ENCODE results near the gene LTBP3. TPM values are rescaled to one million over a fixed set of nuclear protein-coding genes. Genes with fewer than 3 reads are reported as not detected.
"Not testable (repeated sequence)": the region's sequence is repeated elsewhere in the genome, so short reads cannot be mapped to it uniquely, and the experiment has no call there.

LTBP3 gene
- total RNA-seq, 1 donor from 2014 or later: 91.9 TPM

DNA sequence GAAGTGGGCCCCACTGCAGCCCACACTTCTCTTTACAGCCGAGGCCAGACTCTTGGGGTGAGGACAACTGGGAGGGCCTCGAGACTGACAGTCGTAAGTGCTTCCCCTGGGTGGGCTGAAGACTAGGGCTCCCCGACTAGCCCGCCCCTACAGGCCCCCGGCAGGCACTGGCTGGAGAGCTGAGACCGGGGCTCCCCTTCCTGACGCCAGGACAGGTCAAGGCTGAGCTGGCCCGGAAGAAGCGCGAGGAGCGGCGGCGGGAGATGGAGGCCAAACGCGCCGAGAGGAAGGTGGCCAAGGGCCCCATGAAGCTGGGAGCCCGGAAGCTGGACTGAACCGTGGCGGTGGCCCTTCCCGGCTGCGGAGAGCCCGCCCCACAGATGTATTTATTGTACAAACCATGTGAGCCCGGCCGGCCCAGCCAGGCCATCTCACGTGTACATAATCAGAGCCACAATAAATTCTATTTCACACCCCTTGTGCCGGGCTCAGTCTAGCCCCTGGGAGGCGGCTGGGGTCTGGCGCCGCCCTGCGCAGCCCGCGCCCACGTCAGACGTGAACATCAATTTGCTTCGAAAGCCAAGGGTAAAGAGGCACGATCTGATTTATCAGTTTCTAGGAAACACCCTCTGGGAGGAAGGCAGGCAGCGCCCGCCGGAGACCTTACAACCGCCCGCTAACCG is 19.8 kb downstream of the LTBP3 start:
- DNase-seq (ENCODE audit: low spot score): no peak

DNA sequence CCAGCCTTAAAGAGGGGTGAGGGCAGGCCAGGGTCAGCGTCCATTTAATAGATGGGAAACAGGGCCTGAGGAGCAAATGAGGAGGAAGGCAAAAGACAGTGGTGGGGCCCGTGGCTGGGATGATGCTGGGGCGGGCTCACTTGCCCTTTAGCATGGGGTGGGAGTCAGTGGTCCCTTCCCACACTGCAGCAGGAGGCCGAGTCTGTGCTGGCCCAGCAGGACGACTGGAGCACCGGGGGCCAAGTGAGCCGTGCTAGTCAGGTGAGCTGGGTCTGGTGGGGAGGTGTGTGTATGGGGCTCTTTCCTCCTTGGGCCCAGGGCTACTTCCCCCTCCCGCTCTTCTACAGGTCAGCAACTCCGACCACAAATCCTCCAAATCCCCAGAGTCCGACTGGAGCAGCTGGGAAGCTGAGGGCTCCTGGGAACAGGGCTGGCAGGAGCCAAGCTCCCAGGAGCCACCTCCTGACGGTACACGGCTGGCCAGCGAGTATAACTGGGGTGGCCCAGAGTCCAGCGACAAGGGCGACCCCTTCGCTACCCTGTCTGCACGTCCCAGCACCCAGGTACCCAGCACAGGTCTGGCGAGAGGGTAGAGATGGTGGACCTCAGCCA is 20.4 kb downstream of the LTBP3 start:
- DNase-seq (ENCODE audit: low spot score): no peak

DNA sequence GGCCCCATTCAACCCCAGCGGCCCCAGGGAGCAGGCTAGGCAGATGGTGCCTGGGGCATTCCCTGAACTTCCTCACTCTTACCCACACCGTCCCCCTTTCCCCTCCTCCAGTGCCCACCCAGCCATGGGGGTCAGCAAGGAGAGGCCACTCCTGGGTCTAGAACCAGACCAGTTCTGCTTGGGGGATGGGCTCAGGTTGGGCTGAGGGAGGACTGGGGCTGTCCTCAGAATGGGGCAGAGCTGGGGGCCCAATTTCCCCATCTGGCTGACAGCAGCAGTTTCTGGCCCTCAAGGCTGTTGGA is 20.9 kb downstream of the LTBP3 start:
- DNase-seq (ENCODE audit: low spot score): no peak

DNA sequence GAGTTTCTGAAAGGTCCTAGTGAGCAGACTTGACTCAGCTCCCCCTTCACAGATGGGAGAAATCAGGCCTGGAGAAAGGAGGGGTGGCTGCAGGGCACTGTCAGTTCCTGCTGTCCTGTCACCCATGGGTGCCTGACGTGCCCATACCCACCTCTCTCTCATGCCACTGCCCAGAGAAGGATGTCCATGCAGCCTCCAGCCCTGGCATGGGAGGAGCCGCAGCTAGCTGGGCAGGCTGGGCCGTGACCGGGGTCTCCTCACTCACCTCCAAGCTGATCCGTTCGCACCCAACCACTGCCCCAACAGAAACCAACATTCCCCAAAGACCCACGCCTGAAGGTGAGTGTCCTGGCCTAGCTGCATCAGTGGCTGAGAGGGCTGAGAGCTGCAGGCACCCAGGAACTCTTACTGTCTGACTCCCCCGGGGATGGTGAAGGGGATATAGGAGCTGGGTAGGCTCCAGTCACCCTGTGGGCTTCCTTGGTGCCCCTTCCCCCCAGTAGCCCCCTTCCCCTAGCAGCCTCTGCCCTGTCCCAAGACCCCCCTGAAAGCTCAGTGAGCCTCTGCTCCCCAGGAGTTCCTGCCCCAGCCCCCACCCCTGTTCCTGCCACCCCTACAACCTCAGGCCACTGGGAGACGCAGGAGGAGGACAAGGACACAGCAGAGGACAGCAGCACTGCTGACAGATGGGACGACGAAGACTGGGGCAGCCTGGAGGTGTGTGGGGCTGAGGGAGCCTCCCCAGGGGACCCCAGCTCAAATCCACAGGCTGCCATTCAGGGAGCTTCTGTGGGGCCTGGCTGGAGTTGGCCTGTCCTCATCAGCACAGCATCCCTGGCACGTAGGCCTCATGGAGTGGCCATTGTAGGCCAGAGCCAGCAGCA is 21.5 kb downstream of the LTBP3 start:
- no peak for DNase-seq (ENCODE audit: low spot score)

DNA sequence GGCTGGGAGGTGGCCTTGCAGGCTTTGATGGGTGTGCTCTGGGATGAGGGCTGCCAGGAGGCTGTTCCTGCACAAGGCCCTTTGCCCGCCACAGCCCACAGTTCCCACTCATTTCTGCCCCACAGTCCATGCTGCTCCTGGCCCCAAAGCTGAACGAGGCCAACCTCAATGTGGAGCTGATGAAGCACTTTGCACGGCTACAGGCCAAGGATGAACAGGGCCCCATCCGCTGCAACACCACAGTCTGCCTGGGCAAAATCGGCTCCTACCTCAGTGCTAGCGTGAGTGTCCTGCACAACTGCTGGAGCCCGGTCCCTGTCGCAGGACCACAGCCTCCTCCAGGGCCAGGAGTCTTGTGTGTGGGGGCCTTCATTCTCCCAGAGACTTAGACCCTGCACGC is 23.1 kb downstream of the LTBP3 start:
- DNase-seq (ENCODE audit: low spot score): no peak

DNA sequence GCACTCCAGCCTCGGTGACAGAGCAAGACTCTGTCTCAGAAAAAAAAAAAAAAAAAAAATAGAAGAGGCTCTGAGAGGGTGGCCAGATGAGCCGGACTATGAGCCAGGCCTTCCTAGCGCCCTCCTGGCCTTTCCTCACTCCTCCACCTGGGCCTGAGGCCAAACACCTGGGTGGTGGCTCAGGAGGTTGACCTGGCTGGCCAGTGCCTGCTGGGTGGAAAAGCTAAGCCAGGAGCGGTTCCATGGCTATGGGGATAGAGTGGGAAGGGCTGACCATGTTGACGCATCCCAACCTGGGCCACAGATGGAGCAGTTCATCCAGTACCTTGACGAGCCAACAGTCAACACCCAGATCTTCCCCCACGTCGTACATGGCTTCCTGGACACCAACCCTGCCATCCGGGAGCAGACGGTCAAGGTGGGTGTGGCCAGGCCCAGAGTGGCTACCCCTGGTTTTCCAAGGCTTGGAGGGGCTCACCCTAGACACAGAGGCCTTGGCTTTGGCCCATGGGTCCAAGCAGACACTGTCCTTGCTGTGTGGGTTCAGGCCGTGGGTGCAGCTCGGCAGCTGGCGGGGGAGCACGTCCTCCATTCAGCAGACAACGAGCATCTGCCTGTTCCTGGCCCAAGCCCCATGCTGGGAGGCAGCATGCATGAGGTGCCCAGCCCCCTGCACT is 25.6 kb downstream of the LTBP3 start:
- DNase-seq (ENCODE audit: low spot score): no peak

DNA sequence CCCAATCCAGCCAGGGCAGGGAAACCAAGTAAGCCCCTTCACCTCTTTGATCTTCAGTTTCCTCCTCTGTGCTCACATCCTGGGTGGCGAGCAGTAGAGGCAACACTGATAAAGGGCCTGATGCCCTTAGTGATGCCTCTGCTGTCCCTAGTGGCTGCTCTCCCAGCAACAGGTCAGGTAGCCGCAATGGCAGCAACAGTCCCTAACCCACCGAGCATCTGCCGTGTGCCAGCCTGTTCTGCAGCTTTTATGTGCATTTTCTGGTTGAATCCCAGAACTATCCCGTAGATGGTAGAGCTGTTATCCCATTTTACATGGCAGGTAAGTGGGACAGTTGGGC is 28.0 kb downstream of the LTBP3 start:
- DNase-seq (ENCODE audit: low spot score): no peak

DNA sequence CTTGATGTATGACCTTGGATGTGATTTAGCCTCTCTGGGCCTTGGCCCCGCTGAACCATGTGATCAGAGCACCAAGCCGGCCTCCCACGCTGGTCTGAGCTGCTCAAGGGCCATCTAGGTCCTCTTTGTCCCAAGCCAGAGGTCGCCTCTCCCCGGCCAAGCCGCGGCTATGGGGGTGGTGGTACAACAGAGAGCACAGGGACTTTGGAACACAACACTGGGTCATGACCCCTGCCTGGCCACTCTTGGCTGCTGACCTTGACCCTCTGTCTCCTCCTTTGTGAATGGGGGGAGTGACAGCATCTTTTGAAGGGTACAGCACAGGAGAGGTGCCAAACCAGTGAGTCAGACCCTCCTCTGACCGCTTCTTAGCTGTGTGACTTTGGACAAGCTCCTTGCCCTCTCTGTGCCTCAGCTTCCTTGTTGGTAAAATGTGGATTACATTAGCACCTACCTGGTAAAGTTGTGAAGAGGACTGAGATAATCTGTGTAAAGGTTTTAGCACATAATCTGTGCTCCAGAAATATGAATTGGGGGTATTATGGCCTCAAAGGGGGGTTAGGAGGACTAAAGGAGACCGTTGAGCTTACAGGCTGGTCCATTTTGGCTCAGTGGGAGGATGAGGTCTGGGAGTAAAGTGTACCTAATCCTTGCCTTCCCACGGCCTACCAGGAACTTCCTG is 28.5 kb downstream of the LTBP3 start:
- no peak for DNase-seq (ENCODE audit: low spot score)

DNA sequence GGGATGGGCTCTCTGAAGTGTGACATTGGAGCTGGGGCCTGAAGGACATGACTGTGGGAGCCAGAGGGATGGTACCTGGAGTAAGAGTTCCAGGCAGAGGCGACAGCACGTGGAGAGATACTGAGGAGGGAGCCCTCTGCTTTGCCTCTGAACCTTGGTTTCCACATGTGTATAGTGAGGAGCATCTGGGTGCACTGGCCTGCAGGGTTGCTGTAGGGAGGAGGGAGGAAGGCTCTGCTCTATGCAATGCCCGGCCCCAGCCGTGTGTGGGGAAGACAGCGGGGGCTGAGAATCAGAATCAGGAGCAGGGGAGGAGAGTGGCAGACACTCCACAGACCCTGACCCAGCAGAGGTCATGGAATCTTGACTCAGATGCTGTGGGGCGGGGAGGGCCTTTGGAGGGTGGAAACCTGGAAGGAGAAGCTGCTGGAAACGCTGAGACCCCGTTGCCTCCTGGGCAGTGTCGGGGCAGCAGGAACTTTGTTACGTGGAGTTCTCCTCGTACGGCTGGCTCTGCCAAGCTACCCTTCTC is 29.3 kb downstream of the LTBP3 start:
- no peak for DNase-seq (ENCODE audit: low spot score)

DNA sequence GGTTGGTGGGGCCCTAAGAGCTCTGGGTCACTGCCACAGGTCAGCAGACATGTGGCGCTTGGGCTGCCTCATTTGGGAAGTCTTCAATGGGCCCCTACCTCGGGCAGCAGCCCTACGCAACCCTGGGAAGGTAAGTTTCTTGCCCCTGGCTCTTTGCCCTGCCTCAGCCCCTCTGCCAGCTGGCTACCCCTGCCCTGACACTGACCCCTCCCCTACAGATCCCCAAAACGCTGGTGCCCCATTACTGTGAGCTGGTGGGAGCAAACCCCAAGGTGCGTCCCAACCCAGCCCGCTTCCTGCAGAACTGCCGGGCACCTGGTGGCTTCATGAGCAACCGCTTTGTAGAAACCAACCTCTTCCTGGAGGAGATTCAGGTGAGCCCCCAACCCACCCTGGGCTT is 31.4 kb downstream of the LTBP3 start:
- DNase-seq (ENCODE audit: low spot score): no peak

DNA sequence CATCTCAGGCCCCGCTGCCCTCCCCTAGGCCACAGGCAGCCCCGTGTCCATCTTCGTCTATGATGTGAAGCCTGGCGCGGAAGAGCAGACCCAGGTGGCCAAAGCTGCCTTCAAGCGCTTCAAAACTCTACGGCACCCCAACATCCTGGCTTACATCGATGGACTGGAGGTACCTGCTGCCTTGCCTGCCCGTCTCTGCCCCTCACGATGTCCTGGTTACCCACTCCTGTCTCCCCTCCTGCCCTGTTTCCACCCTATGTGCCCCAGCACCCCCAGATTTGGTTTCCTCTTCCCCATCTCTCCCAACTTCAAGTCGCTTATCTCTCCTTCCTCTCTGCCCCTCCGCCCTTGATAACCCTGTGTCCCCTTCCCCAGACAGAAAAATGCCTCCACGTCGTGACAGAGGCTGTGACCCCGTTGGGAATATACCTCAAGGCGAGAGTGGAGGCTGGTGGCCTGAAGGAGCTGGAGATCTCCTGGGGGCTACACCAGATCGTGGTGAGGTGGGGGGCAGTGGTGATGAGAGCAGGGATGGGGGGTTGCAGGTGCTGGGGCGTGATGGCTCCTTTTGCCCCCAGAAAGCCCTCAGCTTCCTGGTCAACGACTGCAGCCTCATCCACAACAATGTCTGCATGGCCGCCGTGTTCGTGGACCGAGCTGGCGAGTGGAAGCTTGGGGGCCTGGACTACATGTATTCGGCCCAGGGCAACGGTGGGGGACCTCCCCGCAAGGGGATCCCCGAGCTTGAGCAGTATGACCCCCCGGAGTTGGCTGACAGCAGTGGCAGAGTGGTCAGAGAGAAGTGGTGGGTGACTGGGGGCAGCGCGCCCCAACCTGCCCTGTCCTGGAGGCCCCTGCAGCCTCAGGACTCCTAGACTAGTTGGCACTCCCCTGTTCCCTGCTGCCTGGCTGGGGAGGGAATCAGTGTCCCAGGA is 32.3 kb downstream of the LTBP3 start:
- DNase-seq (ENCODE audit: low spot score): no peak

DNA sequence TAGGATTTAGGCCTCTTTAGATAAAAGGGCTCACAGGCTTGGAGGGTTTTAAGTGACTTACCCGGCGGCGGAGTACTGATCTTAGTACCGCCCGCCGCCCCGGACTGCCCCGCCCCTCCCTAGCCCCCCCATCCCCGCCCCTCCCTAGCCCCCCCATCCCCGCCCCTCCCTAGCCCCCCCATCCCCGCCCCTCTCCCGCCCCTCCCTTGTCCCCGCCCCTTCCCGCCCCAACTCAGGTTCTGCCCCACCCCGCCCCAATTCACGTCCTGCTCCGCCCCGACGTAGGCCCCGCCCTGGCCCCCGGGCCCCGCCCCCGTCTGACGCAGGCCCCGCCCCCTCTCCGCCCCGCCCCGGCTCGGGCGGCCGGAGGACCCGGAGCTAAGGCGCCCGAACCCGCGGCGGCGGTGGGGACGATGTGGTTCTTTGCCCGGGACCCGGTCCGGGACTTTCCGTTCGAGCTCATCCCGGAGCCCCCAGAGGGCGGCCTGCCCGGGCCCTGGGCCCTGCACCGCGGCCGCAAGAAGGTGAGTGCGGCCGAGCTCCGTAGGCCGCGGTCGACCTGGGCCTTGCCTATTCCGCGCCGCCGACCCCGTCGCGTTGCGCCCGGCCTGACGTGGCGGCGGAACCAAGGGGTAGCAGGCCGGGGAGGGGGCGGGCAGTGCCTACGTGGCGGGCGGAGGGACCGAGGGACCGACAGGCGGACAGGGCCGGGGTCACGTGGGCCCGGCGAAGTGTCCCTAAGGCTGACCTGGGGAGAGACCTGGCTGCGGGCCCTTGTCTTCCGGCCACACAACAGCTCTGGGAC is 33.2 kb downstream of the LTBP3 start, which contains the start of gene SCYL1:
Gene SCYL1, plus strand, starts transcription at position 343 of the 805 bp plus-strand sequence. Its CDS starts 71 bp downstream, at position 414.
- DNase-seq (ENCODE audit: low spot score): peak; percentile 95

DNA sequence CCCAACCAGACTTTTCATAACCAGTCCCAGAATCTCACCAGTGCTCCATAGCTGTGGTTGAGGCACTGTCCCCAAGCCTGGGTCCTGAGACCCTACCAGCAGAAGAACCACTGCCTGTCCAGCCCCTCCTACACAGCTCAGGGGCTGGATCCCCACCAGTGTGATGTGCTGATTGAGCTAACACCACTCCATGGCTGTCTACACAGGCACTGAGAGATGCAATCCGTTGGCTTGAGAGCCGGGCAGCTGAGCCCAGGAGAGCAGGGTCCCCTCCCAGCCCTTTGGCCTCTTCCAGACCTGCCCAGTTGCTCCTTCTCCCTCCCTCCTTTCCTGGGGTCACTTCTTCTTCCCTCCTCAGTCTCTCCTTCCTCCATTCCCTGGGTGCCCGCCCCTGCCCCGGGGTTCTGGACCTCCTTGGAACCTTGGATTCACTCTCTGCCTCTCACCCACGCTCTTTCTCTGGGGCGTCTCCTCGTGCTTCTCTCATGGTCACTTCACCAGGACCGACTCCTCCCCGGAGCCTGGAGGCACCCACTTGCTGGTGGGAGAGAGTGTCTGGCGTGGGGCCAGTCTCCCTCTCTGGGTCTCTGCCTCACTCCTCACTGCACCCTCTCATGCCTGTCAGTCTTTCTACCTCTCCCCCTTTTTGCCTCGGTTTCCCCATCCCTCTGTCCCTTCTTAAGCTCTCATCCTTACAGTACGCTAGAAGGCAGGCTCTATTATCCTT is 34.0 kb downstream of the LTBP3 start:
- DNase-seq (ENCODE audit: low spot score): peak; percentile 89

DNA sequence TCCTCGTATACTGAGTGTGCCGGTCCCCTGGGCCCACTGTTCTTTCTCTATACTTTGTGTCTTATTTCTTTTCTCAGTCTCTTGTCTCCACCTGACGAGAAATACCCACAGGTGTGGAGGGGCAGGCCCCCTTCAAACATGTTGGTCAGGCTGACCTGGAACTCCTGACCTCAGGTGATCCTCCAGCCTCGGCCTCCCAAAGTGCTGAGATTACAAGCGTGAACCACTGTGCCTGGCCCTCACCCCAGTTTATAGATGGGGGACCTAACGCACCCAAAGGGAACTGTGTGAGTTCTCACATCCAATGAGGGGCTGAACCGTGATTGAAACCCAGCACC is 34.6 kb downstream of the LTBP3 start:
- DNase-seq (ENCODE audit: low spot score): peak; percentile 76

DNA sequence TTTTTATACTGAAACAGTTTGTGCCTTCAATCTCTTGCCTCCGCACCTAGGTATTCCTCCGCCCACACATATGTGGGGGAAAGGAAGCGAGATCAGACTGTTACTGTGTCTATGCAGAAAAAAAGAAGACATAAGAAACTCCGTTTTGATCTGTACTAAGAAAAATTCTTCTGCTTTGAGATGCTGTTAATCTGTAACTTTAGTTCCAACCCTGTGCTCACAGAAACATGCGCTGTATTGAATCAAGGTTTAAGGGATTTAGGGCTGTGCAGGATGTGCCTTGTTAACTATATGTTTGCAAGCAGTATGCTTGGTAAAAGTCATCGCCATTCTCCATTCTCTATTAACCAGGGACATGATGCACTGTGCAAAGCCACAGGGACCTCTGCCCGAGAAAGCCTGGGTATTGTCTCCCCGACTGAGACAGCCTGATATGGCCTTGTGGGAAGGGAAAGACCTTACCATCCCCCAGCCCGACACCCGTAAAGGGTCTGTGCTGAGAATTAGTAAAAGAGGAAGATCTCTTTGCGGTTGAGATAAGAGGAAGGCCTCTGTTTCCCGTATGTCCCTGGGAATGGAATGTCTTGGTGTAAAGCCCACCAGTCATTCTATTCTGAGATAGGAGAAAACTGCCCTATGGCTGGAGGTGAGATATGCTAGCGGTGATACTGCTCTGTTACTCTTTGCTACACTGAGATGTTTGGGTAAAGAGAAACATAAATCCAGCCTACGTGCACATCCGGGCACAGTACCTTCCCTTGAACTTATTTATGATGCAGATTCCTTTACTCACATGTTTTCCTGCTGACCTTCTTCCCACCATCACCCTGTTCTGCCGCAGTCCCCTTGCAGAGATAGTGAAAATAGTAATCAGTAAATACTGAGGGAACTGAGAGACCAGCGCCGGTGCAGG is 35.2 kb downstream of the LTBP3 start:
- not testable (repeated sequence) for DNase-seq (ENCODE audit: low spot score)

DNA sequence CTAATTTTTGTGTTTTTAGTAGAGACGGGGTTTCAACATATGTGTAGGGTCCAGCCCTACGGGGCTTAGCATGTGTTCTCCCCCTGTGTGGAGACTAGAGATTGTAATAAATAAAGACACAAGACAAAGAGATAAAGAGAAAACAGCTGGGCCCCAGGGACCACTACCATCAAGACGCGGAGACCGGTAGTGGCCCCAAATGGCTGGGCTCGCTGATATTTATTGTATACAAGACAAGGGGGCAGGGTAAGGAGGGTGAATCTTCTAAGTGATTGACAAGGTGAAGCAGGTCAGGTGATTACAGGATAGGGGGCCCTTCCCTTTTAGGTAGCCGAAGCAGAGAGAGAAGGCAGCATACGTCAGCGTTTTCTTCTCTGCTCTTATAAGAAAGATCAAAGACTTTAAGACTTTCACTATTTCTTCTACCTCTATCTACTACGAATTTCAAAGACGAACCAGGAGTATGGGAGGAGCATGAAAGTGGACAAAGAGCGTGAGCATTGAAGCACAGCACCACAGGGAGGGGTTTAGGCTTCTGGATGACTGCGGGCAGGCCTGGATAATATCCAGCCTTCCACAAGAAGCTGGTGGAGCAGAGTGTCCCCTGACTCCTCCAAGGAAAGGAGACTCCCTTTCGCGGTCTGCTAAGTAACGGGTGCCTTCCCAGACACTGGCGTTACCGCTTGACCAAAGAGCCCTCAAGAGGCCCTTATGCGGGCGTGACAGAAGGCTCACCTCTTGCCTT is 36.2 kb downstream of the LTBP3 start:
- DNase-seq (ENCODE audit: low spot score): peak; percentile 53

Data from mesenteric fat pad (tissue), 1 donor.